GM23338 (cell line): Measurements from ENCODE around the gene PPFIBP2. TPM values are rescaled to one million over a fixed set of nuclear protein-coding genes. Genes with fewer than 3 reads are reported as not detected.

Source experiments
- ATAC-seq: fragments of 200-7000 bp; cut with Tn5 transposase; 3 replicates; pipeline ENCODE4 v1.9.1; 2020
- DNase-seq: peaks from one replicate; pipeline ENCODE4 v3.0.0-alpha.2; 2015; ENCODE audit warnings: low spot score
- H2AFZ ChIP-seq: fragments of 200-600 bp; sonication (generic); 2 replicates; pipeline ENCODE4 v1.8.0; 2016; ENCODE audit warnings: antibody characterized with exemption, mild to moderate bottlenecking, moderate library complexity
- H3F3A ChIP-seq: fragments of 200-600 bp; sonication (generic); replicated peaks from 2 replicates; pipeline ENCODE4 v1.8.0; 2017; ENCODE audit warnings: antibody characterized with exemption, mixed run types, low read depth
- H3K27ac ChIP-seq: fragments of 200-600 bp; sonication (generic); 2 replicates; pipeline ENCODE4 v1.6.1; 2016; ENCODE audit warnings: low read depth
- H3K27me3 ChIP-seq: fragments of 200-600 bp; sonication (generic); 2 replicates; pipeline ENCODE4 v1.8.0; 2016; ENCODE audit warnings: mild to moderate bottlenecking, mixed run types, moderate library complexity; ENCODE audit not compliant: insufficient read depth
- H3K36me3 ChIP-seq: fragments of 200-600 bp; sonication (generic); 2 replicates; pipeline ENCODE4 v1.8.0; 2016; ENCODE audit warnings: mild to moderate bottlenecking; ENCODE audit not compliant: insufficient read depth
- H3K4me1 ChIP-seq: fragments of 200-600 bp; sonication (generic); 2 replicates; pipeline ENCODE4 v1.8.0; 2016; ENCODE audit warnings: mild to moderate bottlenecking, moderate library complexity; ENCODE audit not compliant: insufficient read depth
- H3K4me2 ChIP-seq: fragments of 200-600 bp; sonication (generic); 2 replicates; pipeline ENCODE4 v1.7.1; 2017; ENCODE audit warnings: mixed run types
- H3K4me3 ChIP-seq: fragments of 200-600 bp; sonication (generic); 2 replicates; pipeline ENCODE4 v1.6.1; 2016; ENCODE audit warnings: mixed run types
- H3K79me2 ChIP-seq: fragments of 200-600 bp; sonication (generic); replicated peaks from 2 replicates; pipeline ENCODE4 v1.8.0; 2017; ENCODE audit warnings: mild to moderate bottlenecking; ENCODE audit not compliant: insufficient read depth
- H3K9me2 ChIP-seq: fragments of 200-600 bp; sonication (generic); 2 replicates; pipeline ENCODE4 v1.8.0; 2017; ENCODE audit not compliant: insufficient read depth
- H4K20me1 ChIP-seq: fragments of 200-600 bp; sonication (generic); replicated peaks from 2 replicates; pipeline ENCODE4 v1.8.0; 2017; ENCODE audit warnings: mild to moderate bottlenecking; ENCODE audit not compliant: insufficient read depth
- H3K27ac Mint-ChIP-seq: 2 replicates; pipeline ENCODE4 v1.8.0; 2020; ENCODE audit warnings: inconsistent platforms, mild to moderate bottlenecking, moderate library complexity, mixed read lengths
- H3K27me3 Mint-ChIP-seq: 3 replicates; pipeline ENCODE4 v1.8.0; 2022; ENCODE audit warnings: low read depth, mild to moderate bottlenecking, moderate library complexity, mixed read lengths, inconsistent platforms; ENCODE audit not compliant: insufficient read depth, poor library complexity
- H3K36me3 Mint-ChIP-seq: 3 replicates; pipeline ENCODE4 v1.8.0; 2021; ENCODE audit warnings: low read depth, mild to moderate bottlenecking, inconsistent platforms, moderate library complexity, mixed read lengths
- H3K4me1 Mint-ChIP-seq: 3 replicates; pipeline ENCODE4 v1.8.0; 2020; ENCODE audit warnings: mild to moderate bottlenecking, inconsistent platforms, mixed read lengths
- H3K4me3 Mint-ChIP-seq: 3 replicates; pipeline ENCODE4 v1.8.0; 2021; ENCODE audit warnings: moderate library complexity, mild to moderate bottlenecking, inconsistent platforms, mixed read lengths
- H3K9me3 Mint-ChIP-seq: 3 replicates; pipeline ENCODE4 v1.8.0; 2020; ENCODE audit warnings: moderate library complexity, mild to moderate bottlenecking, inconsistent platforms, mixed read lengths
- CREB1 ChIP-seq: fragments of 250-450 bp; sonication (Bioruptor Pico); IDR thresholded peaks from 2 replicates; pipeline ENCODE4 v1.5.0; 2020; ENCODE audit warnings: low read depth, mild to moderate bottlenecking, moderate library complexity
- EZH2 ChIP-seq: fragments of 200-600 bp; sonication (generic); IDR thresholded peaks from one replicate; pipeline ENCODE4 v1.8.0; 2017; ENCODE audit warnings: antibody characterized with exemption, mild to moderate bottlenecking, low read depth; ENCODE audit not compliant: unreplicated experiment
- EZH2phosphoT487 ChIP-seq: fragments of 200-600 bp; sonication (generic); IDR thresholded peaks from one replicate; pipeline ENCODE4 v1.8.1; 2018; ENCODE audit warnings: antibody characterized with exemption; ENCODE audit not compliant: unreplicated experiment
- JUNB ChIP-seq: IDR thresholded peaks from one replicate; pipeline ENCODE4 v1.6.1; 2016; ENCODE audit warnings: antibody characterized with exemption; ENCODE audit not compliant: unreplicated experiment
- NANOG ChIP-seq: IDR thresholded peaks from 2 replicates; pipeline ENCODE4 v1.6.1; 2016; ENCODE audit warnings: antibody characterized with exemption, borderline replicate concordance
- POLR2AphosphoS5 ChIP-seq: IDR thresholded peaks from 2 replicates; pipeline ENCODE4 v1.6.1; 2016; ENCODE audit warnings: antibody characterized with exemption, low read depth
- STAT1 ChIP-seq: IDR thresholded peaks from one replicate; pipeline ENCODE4 v1.6.1; 2016; ENCODE audit warnings: antibody characterized with exemption; ENCODE audit not compliant: unreplicated experiment
- ZNF331 ChIP-seq: fragments of 250-450 bp; sonication (Bioruptor Pico); IDR thresholded peaks from 2 replicates; pipeline ENCODE4 v1.5.0; 2020; ENCODE audit warnings: low read depth, mild to moderate bottlenecking, moderate library complexity
- polyA plus RNA-seq: library from polyadenylated mRNA; unstranded; fragments of >200 nt; fragmentation: Nextera tagmentation; extraction: Ambion mirVana; gene quantifications from 2 replicates; pipeline ENCODE4 v1.2.1, GENCODE V29; 2016
- total RNA-seq: library from RNA; depleted of rRNA; stranded (reverse); fragments of >200 nt; shearing (Covaris generic); gene quantifications from 2 replicates; pipeline ENCODE4 v1.2.3, GENCODE V29; 2014
- TF ChIP-seq, protein P1 (sequence below): IDR thresholded peaks from one replicate; pipeline ENCODE4 v1.6.1; 2018; ENCODE audit warnings: antibody characterized with exemption; ENCODE audit not compliant: unreplicated experiment
- TF ChIP-seq, protein P2 (sequence below), 2 experiments: fragments of 200-600 bp in 1 of 2; sonication (generic) in 1 of 2; conservative IDR thresholded peaks; 2 replicates each; pipeline versions ENCODE4 v1.5.1 to v1.6.1; 2016 to 2017; ENCODE audit warnings: antibody characterized with exemption in 2 of 2, low read depth in 2 of 2, mild to moderate bottlenecking in 2 of 2, moderate library complexity in 1 of 2
- TF ChIP-seq, protein P3 (sequence below): fragments of 250-450 bp; sonication (Bioruptor Pico); IDR thresholded peaks from 2 replicates; pipeline ENCODE4 v1.5.0; 2020; ENCODE audit warnings: mild to moderate bottlenecking, moderate library complexity
- TF ChIP-seq, protein P4 (sequence below): IDR thresholded peaks from 2 replicates; pipeline ENCODE4 v1.6.1; 2016; ENCODE audit warnings: antibody characterized with exemption

PPFIBP2 gene
- total and polyA plus RNA-seq, 2 experiments from 2014 or later, result 7.1 to 14.8 TPM

DNA sequence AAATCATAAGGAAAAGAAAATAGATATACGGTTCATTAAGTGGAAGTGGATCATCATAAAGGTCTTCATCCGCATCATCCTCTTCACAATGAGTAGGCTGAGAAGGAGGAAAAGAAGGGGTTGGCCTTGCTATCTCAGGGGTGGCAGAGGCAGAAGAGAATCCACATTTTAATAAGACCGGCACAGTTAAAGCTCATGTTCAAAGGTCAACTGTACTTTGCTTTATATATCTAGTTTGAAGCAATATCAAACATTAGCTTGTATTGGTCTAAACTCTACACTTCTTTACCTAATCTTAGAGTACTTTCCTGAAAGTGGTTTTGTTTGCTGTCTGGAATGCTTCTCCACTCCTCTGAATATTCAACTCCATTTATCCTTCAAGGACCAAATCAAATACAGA is 5.7 kb upstream of the PPFIBP2 start:
- no peaks in the 10 kb centered on the region for H3K79me2 ChIP-seq
- no peaks in the 10 kb centered on the region for H3K36me3 Mint-ChIP-seq
- H3K27ac Mint-ChIP-seq, result no peak overlapping the region

More for the DNA sequence above, 5.7 kb upstream of the PPFIBP2 start:
- ATAC-seq (no peak), DNase-seq (no peak)
- Histone ChIP-seq H4K20me1 (no peaks in the 10 kb centered on the region), H3K36me3 (no peaks in the 10 kb centered on the region), H3K27me3 (no peaks in the 10 kb centered on the region), H3K4me2 (no peak overlapping the region), H3K4me3 (no peak overlapping the region), H3K9me2 (no peaks in the 10 kb centered on the region; the same call in 1 of the 2 replicates), H3K4me1 (peaks cover 14% of the 10 kb centered on the region; the same call in 1 of the 2 replicates), H3K27ac (no peak overlapping the region), H2AFZ (no peak overlapping the region), H3F3A (peaks cover 8% of the 10 kb centered on the region; the same call in 1 of the 2 replicates)
- TF ChIP-seq JUNB (no peak), POLR2AphosphoS5 (no peak), CREB1 (CRISPR knock-in tag) (no peak), ZNF331 (CRISPR knock-in tag) (no peak), EZH2 (no peak), STAT1 (no peak), EZH2phosphoT487 (no peak), NANOG (no peak)
- TF ChIP-seq, protein P1, sequence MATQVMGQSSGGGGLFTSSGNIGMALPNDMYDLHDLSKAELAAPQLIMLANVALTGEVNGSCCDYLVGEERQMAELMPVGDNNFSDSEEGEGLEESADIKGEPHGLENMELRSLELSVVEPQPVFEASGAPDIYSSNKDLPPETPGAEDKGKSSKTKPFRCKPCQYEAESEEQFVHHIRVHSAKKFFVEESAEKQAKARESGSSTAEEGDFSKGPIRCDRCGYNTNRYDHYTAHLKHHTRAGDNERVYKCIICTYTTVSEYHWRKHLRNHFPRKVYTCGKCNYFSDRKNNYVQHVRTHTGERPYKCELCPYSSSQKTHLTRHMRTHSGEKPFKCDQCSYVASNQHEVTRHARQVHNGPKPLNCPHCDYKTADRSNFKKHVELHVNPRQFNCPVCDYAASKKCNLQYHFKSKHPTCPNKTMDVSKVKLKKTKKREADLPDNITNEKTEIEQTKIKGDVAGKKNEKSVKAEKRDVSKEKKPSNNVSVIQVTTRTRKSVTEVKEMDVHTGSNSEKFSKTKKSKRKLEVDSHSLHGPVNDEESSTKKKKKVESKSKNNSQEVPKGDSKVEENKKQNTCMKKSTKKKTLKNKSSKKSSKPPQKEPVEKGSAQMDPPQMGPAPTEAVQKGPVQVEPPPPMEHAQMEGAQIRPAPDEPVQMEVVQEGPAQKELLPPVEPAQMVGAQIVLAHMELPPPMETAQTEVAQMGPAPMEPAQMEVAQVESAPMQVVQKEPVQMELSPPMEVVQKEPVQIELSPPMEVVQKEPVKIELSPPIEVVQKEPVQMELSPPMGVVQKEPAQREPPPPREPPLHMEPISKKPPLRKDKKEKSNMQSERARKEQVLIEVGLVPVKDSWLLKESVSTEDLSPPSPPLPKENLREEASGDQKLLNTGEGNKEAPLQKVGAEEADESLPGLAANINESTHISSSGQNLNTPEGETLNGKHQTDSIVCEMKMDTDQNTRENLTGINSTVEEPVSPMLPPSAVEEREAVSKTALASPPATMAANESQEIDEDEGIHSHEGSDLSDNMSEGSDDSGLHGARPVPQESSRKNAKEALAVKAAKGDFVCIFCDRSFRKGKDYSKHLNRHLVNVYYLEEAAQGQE, result no peak
- TF ChIP-seq, protein P2, sequence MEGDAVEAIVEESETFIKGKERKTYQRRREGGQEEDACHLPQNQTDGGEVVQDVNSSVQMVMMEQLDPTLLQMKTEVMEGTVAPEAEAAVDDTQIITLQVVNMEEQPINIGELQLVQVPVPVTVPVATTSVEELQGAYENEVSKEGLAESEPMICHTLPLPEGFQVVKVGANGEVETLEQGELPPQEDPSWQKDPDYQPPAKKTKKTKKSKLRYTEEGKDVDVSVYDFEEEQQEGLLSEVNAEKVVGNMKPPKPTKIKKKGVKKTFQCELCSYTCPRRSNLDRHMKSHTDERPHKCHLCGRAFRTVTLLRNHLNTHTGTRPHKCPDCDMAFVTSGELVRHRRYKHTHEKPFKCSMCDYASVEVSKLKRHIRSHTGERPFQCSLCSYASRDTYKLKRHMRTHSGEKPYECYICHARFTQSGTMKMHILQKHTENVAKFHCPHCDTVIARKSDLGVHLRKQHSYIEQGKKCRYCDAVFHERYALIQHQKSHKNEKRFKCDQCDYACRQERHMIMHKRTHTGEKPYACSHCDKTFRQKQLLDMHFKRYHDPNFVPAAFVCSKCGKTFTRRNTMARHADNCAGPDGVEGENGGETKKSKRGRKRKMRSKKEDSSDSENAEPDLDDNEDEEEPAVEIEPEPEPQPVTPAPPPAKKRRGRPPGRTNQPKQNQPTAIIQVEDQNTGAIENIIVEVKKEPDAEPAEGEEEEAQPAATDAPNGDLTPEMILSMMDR (conservative IDR thresholded peaks at IDR 0.05; ENCODE audit: low read depth in 2 of 2), result no peak
- TF ChIP-seq, protein P3, sequence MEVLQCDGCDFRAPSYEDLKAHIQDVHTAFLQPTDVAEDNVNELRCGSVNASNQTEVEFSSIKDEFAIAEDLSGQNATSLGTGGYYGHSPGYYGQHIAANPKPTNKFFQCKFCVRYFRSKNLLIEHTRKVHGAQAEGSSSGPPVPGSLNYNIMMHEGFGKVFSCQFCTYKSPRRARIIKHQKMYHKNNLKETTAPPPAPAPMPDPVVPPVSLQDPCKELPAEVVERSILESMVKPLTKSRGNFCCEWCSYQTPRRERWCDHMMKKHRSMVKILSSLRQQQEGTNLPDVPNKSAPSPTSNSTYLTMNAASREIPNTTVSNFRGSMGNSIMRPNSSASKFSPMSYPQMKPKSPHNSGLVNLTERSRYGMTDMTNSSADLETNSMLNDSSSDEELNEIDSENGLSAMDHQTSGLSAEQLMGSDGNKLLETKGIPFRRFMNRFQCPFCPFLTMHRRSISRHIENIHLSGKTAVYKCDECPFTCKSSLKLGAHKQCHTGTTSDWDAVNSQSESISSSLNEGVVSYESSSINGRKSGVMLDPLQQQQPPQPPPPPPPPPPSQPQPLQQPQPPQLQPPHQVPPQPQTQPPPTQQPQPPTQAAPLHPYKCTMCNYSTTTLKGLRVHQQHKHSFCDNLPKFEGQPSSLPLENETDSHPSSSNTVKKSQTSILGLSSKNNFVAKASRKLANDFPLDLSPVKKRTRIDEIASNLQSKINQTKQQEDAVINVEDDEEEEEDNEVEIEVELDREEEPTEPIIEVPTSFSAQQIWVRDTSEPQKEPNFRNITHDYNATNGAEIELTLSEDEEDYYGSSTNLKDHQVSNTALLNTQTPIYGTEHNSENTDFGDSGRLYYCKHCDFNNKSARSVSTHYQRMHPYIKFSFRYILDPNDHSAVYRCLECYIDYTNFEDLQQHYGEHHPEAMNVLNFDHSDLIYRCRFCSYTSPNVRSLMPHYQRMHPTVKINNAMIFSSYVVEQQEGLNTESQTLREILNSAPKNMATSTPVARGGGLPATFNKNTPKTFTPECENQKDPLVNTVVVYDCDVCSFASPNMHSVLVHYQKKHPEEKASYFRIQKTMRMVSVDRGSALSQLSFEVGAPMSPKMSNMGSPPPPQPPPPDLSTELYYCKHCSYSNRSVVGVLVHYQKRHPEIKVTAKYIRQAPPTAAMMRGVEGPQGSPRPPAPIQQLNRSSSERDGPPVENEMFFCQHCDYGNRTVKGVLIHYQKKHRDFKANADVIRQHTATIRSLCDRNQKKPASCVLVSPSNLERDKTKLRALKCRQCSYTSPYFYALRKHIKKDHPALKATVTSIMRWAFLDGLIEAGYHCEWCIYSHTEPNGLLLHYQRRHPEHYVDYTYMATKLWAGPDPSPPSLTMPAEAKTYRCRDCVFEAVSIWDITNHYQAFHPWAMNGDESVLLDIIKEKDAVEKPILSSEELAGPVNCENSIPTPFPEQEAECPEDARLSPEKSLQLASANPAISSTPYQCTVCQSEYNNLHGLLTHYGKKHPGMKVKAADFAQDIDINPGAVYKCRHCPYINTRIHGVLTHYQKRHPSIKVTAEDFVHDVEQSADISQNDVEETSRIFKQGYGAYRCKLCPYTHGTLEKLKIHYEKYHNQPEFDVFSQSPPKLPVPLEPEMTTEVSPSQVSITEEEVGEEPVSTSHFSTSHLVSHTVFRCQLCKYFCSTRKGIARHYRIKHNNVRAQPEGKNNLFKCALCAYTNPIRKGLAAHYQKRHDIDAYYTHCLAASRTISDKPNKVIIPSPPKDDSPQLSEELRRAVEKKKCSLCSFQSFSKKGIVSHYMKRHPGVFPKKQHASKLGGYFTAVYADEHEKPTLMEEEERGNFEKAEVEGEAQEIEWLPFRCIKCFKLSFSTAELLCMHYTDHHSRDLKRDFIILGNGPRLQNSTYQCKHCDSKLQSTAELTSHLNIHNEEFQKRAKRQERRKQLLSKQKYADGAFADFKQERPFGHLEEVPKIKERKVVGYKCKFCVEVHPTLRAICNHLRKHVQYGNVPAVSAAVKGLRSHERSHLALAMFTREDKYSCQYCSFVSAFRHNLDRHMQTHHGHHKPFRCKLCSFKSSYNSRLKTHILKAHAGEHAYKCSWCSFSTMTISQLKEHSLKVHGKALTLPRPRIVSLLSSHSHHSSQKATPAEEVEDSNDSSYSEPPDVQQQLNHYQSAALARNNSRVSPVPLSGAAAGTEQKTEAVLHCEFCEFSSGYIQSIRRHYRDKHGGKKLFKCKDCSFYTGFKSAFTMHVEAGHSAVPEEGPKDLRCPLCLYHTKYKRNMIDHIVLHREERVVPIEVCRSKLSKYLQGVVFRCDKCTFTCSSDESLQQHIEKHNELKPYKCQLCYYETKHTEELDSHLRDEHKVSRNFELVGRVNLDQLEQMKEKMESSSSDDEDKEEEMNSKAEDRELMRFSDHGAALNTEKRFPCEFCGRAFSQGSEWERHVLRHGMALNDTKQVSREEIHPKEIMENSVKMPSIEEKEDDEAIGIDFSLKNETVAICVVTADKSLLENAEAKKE (CRISPR knock-in tag), result no peak
- TF ChIP-seq, protein P4, sequence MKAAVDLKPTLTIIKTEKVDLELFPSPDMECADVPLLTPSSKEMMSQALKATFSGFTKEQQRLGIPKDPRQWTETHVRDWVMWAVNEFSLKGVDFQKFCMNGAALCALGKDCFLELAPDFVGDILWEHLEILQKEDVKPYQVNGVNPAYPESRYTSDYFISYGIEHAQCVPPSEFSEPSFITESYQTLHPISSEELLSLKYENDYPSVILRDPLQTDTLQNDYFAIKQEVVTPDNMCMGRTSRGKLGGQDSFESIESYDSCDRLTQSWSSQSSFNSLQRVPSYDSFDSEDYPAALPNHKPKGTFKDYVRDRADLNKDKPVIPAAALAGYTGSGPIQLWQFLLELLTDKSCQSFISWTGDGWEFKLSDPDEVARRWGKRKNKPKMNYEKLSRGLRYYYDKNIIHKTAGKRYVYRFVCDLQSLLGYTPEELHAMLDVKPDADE, result no peak
- H3K9me3 Mint-ChIP-seq, result no peaks in the 10 kb centered on the region
- peaks cover 11% of the 10 kb centered on the region for H3K4me1 Mint-ChIP-seq
- H3K4me3 Mint-ChIP-seq, result no peak overlapping the region
- peaks cover under 1% of the 10 kb centered on the region for H3K27me3 Mint-ChIP-seq
